CD4-positive, alpha-beta T cell treated with Interleukin-2 at 100 ng/mL for 4 hours (primary cell): ENCODE measurements around the gene MELK.

Source experiments
- DNase-seq: peaks from one replicate; pipeline ENCODE4 v3.0.0-alpha.2; 2020; ENCODE audit warnings: low spot score

The MELK gene

DNA sequence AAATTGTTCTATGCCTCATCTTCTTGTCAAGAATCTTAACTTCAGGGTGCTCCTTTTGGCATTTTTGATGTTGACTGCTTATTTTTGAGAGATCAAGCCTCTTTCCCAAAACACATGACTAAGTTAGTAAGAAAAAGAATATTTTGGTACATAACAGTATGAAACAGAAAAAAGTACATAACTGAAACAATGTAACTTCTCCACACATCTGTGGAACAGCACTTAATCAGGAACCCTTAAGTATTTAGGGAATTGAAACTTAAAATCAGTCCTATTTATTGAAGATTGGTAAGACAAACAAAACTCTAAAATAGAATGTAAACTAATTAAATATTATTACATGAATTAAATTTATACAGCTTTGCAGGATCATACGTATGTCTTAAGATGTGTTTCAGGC, 103.4 kb downstream of the MELK start:
- DNase-seq: no peak

DNA sequence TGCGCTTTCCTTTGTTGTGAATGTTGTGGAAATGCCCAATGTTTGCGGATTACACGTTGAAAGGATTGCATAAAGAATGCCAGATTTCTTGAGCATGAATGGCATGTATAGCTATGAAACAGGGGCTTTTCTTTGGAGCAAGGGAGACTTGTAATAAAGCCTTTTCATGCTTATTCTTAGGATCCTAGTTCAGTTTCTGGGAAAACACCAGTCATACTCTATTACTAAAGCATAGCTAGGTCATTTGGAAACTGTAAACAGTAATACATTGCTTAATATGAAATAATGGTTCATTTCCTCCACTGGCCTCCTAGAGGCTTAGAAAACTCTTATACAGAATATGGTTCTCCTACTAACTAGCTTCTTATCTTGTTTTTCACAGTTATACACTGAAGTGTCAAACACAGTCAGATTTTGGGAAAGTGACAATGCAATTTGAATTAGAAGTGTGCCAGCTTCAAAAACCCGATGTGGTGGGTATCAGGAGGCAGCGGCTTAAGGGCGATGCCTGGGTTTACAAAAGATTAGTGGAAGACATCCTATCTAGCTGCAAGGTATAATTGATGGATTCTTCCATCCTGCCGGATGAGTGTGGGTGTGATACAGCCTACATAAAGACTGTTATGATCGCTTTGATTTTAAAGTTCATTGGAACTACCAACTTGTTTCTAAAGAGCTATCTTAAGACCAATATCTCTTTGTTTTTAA, 104.2 kb downstream of the MELK start:
- no peak for DNase-seq

DNA sequence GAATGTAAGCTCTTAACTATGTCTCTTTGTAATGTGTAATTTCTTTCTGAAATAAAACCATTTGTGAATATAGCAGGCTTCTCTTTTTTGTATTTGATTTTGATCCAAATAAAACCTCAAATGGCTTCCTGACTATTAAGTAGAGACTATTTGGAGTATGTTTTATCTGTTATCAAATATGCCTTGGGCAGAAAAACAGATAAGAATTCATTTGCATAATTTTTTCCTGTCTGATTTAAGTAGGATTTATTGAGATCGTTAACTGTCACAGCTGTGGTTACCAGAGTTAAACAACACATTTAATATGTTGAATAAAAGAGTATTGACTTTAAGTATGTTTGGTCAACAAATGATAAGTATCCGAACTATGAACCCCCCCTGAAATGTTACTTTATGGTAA, 104.9 kb downstream of the MELK start:
- no peak for DNase-seq

DNA sequence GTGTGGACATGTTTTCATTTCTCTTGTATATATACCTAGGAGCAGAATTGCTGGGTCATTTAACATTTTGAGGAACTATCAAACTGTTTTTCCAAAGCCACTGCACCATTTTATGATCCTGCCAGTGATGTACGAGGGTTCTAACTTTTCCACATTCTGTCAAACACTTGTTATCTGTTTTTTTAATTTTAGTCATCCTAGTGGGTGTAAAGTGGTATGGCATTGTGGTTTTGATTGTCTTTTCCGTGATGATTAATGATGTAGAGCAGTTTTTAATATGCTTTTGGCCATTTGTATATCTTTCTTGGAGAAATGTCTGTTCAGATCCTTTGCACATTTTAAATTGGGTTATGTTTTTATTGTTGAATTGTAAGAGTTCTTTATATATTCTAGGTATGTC, 107.0 kb downstream of the MELK start:
- DNase-seq: no peak

DNA sequence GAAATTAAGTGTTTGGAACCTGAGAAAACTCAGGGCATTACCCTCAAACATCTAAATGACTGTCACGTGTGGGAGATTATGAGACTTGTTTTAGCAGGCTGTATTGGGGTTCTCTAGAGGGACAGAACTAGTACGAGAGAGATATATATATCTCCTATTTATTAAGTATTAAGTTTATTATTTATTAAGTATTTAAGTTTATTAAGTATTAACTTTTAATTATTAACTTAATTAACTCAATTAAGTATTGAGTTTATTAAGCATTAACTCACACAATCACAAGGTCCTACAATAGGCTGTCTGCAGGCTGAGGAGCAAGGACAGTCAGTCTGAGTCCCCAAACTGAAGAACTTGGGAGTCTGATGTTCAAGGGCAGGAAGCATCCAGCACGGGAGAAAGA, 113.8 kb downstream of the MELK start:
- DNase-seq: no peak

DNA sequence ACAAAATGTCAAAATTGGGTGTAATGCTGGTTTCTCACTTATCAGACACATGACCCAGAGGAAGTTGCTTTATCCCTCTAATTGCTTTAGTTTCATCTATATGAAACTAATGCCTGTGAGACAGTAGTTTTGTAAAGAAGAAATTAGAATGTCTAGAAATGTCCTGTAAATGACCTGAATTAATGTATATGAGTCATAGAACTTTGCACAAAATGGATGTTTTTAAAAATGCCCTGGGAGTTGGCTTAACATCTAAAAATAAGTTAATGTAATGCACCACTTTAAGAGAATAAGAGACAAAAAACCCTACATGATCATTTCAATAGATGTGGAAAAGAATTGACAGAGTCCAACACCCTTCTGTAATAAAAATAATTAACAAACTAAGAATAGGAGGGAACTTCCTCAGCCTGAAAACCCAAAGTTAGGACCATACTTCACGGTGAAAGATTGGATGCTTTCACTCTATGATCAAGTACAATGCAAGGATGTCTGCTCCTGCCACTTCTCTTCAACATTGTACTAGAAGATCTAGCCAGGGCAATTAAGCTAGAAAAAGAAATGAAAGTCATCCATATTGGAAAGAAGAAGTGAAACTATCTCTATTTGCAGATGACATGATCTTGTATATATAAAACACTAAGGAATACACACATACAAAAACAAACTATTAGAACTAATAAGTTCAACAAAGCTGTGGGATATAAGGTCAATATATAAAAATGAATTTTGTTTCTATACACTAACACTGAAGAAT, 117.9 kb downstream of the MELK start:
- DNase-seq: no peak

DNA sequence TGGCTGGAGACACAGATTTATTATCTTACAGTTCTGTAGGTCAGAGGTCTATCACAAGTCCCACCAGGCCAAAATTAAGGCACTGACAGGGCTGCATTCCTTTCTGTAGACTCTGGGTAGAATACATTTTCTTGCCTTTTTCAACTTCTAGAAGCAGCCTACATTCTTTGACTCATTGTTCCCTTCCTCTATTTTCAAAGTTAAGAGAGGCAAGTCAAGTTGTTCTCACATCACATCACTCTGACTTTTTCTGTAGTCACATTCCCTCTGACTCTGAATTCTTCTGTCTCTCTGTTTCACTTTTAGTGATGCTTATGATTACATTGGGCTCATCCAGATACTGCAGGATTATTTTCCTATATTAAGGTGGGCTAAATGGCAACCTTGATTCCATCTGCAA, 119.0 kb downstream of the MELK start:
- no peak for DNase-seq

DNA sequence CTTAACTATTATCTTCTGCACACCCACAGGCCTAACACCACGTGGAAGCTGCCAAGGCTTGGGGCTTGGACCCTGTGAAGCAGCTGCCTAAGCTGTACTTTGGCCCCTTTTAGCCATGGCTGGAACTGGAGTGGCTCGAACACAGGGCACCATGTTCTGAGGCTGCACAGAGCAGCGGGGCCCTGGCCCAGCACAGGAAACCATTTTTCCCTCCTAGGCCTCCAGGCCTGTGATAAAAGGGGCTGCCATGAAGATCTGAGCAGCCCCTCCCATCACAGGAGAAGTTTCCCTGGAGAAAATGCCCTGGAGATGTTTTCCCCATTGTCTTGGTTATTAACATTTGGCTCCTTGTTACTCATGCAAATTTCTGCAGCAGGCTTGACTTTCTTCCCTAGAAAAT, 126.3 kb downstream of the MELK start:
- no peak for DNase-seq

DNA sequence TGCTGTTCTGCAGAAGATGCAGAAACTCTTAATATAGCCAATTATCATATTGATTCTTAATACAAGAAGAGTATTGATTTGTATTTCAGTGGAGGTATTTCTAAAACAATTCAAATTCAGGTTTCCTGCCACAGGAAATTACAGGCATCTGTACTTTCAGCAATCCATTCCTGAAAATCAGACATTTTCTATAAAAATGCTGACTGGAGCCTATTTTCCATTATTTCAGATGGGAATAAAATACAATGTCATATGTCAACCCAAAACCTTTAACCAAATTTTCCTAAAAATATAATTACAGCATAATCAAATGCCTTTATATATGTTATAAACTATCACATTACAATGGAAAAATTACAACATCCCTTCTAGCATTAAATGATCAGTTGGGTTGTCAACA, 131.5 kb downstream of the MELK start:
- no peak for DNase-seq

DNA sequence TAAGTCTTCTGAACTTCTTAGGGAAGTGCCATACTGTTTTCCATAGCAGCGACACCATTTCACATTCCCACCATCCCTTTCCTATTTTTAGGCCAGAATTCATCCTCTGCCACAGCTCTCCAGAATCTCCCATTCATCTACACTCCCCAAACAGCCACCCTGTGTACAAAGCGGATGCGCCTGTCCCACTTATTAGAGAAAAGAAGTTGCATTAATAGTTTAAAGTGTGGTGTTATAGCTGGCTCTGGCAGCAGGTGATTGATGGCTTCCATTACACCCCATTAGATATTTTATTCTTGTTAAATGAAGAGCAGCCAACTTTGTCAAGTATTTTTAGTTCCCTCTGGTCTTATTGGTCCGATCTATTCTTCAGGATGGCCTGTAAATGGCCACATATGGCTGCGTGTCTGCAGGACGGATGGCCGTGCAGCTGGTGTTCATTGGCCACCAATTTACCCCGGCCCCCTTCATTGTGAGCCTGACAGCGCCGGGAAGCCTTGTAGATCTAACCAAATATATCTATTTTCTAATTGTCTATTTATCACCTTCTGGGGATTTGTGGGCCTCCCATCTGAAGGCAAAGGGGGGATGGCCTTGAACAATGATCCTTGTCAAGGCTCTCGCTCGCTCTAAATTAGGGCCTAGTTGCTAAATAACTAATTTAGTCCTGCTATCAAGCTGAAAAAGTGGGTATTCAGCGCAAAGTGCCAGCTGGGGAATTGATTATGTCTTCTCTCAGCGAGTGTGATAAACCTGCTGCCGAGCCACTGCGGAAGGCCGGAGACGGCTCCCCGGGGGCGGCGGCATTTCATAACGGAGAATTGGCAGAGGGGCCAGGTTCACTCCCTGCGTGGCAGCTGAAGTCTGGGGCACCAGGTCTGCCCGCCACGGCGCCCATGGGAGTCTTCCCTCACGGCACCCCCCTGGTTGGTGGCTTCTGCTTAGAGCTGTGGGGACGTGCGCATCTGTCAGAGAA, 141.1 kb downstream of the MELK start:
- DNase-seq: no peak

DNA sequence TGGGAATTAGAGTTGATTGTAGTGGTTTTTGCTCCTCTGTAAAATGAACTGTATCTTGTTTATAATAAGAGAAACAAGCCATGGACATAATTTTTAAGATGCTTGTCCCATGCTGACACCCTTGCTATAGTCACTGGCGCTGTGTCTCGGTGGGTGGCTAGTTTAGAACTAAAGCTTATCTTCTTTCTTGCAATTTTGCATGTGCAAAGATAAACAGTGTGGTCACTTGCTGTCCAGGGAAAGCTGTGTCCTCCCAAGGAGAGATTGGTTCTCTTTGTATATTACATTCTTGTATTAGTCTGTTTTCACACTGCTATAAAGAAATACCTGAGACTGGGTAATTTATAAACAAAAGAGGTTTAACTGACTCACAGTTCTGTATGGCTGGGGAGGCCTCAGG, 143.8 kb downstream of the MELK start:
- no peak for DNase-seq

DNA sequence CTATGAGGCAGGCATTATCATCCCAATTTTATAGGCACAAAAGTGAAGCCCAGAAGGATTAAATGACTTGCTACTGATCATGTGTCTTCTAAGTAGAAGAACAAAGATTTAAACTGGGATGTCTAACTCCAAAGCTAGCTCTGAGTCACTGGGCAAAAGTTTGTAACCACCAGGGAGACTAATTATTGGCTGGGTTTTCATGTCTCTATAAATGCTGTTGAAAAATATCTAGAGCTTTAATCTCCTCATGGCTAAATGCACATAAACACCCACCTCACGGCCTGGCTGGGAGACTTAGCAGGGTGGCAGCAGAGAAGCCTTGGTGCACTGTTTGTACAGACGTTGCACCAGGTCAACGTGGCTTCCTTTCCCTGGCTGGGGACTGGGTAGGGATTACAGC, 144.6 kb downstream of the MELK start:
- DNase-seq: no peak

DNA sequence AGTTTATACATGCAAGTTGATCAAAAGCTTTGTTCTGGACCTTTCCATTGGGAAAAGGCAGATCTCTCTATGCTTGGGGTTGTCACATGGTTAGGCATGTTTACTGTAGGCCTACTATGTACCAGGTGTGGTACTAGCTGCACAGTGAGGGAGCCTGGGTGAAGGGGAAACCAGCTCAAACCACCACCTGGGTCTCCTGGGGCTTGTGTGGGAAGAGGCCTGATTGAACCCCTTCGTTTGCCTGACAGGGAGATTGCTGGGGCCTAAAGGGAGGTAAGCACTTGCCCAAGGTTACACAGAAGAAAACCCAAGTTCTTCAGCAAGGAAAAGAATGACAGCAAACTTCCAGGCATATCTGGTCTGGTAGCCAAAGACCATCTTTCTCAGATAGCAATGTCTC, 145.9 kb downstream of the MELK start:
- no peak for DNase-seq

DNA sequence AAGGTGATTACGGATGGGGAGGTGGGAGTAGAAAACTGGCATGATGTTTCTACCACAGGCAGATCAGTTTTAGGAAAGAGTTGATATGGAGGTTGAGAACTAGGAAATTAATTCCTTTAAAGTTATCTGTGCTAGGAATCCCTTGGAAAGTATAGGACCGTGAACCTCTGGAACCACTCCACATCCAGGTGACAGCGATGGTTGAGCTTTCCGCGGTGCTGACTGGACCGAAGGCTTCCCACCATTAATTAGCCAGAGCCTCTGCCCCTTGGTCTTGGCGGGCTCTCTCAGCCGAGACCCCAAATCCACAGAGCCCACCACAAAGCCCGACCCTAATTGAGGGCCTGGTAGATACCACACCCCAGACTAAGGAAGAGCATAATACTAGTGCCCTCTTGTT, 147.3 kb downstream of the MELK start:
- DNase-seq: no peak

DNA sequence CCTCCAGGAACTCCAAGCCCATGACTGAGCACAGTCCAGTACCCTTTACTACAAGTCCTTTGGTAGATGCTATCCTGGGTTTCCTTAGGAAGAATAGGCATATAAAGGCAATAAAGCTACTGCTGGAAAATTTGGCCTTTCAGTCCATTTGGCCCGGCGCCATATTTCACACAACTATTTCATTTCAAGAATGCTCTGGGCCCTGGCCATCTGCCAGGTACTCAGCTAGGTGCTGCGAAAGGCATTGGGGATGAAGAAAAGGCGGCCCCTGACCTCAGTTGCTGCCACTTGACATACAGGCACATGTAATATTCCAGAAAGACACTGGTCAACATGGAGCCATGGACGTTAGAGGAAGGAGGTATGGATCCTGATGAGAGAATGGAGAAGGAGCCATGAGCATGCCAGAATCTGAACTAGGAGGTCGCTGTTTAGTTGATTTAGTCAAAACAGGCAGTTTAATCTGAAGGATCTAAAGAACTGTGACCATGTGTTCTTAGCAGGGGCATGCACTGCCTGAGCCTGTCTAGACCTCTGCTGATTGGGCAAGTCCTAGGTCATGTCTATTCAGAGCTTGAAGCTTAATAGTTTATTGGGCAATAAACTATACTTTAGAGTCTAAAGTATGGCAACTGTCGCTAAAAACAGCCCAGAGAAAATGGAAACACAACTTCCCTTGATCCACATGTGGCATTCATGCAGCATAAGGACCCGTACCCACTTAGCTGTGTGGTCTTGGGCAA, 149.3 kb downstream of the MELK start:
- DNase-seq: no peak

DNA sequence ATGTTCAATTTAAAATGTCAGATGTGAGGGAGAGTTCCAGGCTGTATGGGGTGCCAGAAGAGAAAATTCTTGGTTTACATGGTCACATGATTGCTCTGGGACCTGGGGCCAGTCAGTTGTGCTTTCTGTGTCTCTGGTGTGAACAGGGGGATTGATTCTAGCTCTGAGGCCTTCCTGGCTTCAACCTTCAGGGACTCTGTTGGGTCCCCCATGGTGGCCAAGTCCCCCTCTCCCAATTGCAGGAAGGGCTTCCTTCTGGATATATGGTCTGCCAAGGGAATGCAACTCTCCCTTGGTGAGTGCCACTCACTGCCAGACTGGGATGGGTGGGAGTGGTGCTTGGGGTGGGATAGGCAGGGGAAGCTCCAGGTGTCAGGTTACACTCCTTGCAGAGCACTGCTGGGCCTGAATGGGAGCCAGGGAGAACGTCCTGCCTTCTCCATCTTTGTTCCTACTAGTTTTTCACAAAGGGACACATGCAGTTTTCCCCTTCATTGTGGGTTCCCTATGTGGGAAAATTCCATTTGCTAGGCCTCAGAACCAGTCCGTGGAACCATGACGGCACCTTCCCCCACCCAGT, 153.2 kb downstream of the MELK start:
- DNase-seq: no peak
